Tibial artery (tissue), 4 donors: ENCODE results near the gene SHISA9.

Experiments used
- DNase-seq, 2 donors: peaks; one replicate each; pipeline ENCODE4 v3.0.0-alpha.2; 2019
- H3K27ac ChIP-seq, 2 donors: fragments of 200-600 bp; sonication (generic) in 1 of 2; 1 replicate in 1 of 2; 2 replicates in 1 of 2; pipeline ENCODE4 v1.5.1; 2018 to 2019; ENCODE audit warnings: mild to moderate bottlenecking in 1 of 2
- H3K27me3 ChIP-seq, 2 donors: fragments of 200-600 bp; sonication (generic) in 1 of 2; one replicate each; pipeline versions ENCODE4 v1.5.1 to v1.6.0; 2016 to 2019
- H3K36me3 ChIP-seq, 3 donors: fragments of 200-600 bp; sonication (generic) in 2 of 3; one replicate each; pipeline ENCODE4 v1.5.1; 2016 to 2019; ENCODE audit warnings: mild to moderate bottlenecking in 2 of 3
- H3K4me1 ChIP-seq, 4 donors: fragments of 200-600 bp; sonication (generic) in 2 of 4; 1 replicate in 3 of 4; 2 replicates in 1 of 4; pipeline ENCODE4 v1.5.1; 2016 to 2019
- H3K4me3 ChIP-seq, 2 donors: fragments of 200-600 bp; sonication (generic) in 1 of 2; 1 replicate in 1 of 2; 2 replicates in 1 of 2; pipeline ENCODE4 v1.5.1; 2018 to 2019; ENCODE audit warnings: mild to moderate bottlenecking in 2 of 2
- H3K9me3 ChIP-seq, 3 donors: fragments of 200-600 bp; sonication (generic) in 1 of 3; one replicate each; pipeline ENCODE4 v1.5.1; 2016 to 2019
- CTCF ChIP-seq, 2 experiments: fragments of 200-600 bp in 1 of 2; fragments of 450-650 bp in 1 of 2; IDR thresholded peaks; one replicate each; pipeline ENCODE4 v1.5.1; 2017 to 2019; ENCODE audit warnings: antibody characterized with exemption in 2 of 2, mild to moderate bottlenecking in 1 of 2, moderate library complexity in 1 of 2
- intact Hi-C: fragments of 100-400 bp; cut with DNase I; formaldehyde crosslinking; loops from one replicate; pipeline ENCODE4 v1.15.0; 2023; ENCODE audit warnings: low total_unique reads

SHISA9 gene

GRCh38 chr16:13238182-13238581, 336.8 kb downstream of the SHISA9 start:
- TF ChIP-seq CTCF (IDR thresholded peaks at IDR 0.05) = no peak
- no peak overlapping the region for H3K27ac ChIP-seq
- H3K4me3 ChIP-seq = no peak overlapping the region

GRCh38 chr16:13242201-13242600, 340.8 kb downstream of the SHISA9 start:
- DNase-seq = no peak
- no peak overlapping the region for H3K4me3 ChIP-seq
- no peaks in the 10 kb centered on the region for H3K9me3 ChIP-seq
- H3K27ac ChIP-seq = no peak overlapping the region
- H3K27me3 ChIP-seq = no peaks in the 10 kb centered on the region
- no peaks in the 10 kb centered on the region for H3K4me1 ChIP-seq
- TF ChIP-seq CTCF (IDR thresholded peaks at IDR 0.05) = no peak
- intact Hi-C loops = no loop called here
- no peaks in the 10 kb centered on the region for H3K36me3 ChIP-seq

More at GRCh38 chr16:13238182-13238581, 336.8 kb downstream of the SHISA9 start:
- H3K4me1 ChIP-seq = no peaks in the 10 kb centered on the region
- H3K9me3 ChIP-seq = peaks cover 0 to 2% (median 0%) of the 10 kb centered on the region in 3 donors
- intact Hi-C loops = loop anchor here (10.0 kb wide), 1 partner anchor 57 kb away; no protein-coding TSS in a partner anchor
- DNase-seq = no peak
- no peaks in the 10 kb centered on the region for H3K36me3 ChIP-seq
- H3K27me3 ChIP-seq = no peaks in the 10 kb centered on the region

DNA sequence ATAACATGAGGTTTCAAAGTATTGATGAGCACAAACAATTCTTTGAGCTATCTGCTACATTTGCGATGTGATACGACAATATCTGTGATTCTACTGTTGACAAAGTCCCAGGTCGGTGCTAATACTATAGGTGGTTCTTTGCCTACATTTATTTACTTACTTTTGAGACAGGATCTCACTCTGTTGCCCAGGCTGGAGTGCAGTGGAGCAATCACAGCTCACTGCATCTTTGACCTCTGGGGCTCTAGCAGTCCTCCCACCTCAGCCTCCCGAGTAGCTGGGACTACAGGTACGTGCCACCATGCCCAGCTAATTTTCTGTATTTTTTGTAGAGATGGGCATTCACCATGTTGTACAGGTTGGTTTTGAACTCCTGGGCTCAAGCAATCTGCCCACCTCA, 343.4 kb downstream of the SHISA9 start:
- no peaks in the 10 kb centered on the region for H3K4me1 ChIP-seq
- no peak overlapping the region for H3K27ac ChIP-seq
- H3K9me3 ChIP-seq = no peaks in the 10 kb centered on the region
- no peak overlapping the region for H3K4me3 ChIP-seq
- no peak for TF ChIP-seq CTCF (IDR thresholded peaks at IDR 0.05)
- no peaks in the 10 kb centered on the region for H3K36me3 ChIP-seq
- DNase-seq = no peak
- intact Hi-C loops = no loop called here
- H3K27me3 ChIP-seq = no peaks in the 10 kb centered on the region

DNA sequence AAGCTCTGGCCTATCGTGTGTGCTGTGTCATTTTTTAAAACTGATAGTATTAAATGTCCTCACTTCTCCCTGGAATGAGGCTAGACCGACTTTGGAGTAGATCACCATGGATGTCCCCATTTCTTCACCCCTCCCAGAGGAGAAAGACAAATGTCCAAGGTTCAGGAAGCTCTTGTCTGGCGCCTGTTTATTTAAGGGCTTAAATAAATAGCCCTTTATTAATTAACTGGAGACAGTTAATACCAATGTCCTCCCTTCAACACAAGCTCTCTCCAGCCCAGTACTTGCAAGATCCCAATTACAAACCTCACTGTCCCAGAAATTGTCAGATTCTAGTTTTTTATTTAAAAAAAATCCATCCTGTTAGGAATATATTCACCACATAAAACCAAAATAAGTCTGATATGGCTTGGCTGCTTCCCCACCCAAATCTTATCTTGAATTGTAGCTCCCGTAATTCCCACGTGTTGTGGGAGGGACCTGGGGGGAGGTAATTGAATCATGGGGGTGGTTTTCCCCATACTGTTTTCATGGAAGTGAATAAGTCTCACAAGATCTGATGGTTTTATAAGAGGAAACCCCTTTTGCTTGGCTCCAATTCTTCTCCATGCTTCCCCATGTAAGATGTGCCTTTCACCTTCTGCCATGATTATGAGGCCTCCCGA, 344.4 kb downstream of the SHISA9 start:
- no peak for TF ChIP-seq CTCF (IDR thresholded peaks at IDR 0.05)
- intact Hi-C loops = no loop called here
- Histone ChIP-seq H3K27ac (no peak overlapping the region), H3K4me1 (no peaks in the 10 kb centered on the region), H3K4me3 (no peak overlapping the region), H3K9me3 (no peaks in the 10 kb centered on the region), H3K27me3 (no peaks in the 10 kb centered on the region), H3K36me3 (no peaks in the 10 kb centered on the region)
- DNase-seq = no peak

DNA sequence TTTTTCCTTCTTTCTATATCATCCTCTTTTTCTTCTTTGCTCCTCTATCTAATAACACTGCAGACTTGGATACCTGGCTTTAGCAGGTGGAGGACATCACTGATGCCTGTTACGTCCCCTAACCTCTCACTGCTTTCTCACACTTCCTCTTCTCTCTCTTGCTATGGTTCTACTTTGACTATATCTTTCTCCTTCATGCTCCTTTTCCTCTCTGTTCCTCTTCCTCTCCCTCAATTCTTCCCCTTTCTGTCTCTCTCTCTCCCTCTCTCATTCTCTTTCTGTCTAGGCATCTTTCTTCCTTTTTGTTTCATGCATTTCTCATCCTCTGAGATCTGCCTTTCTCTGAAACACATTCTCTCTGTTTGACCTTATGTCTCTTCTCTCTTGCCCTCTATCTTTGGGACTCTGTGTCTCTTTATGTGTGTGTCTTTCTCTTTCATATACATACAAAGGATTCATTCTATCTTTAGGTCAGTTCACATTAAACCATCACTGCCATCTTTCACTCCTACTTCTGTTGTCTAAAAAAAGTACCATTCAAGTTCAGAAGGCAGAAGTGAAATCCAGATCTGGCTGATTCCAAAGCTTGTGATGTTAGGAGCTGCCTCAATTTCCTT, 353.7 kb downstream of the SHISA9 start:
- no peak for TF ChIP-seq CTCF (IDR thresholded peaks at IDR 0.05)
- no peaks in the 10 kb centered on the region for H3K27me3 ChIP-seq
- intact Hi-C loops = no loop called here

More for the DNA sequence above, 353.7 kb downstream of the SHISA9 start:
- no peaks in the 10 kb centered on the region for H3K36me3 ChIP-seq
- no peak overlapping the region for H3K4me3 ChIP-seq
- DNase-seq = no peak
- peaks cover 0 to 6% (median 0%) of the 10 kb centered on the region in 3 donors for H3K9me3 ChIP-seq
- no peaks in the 10 kb centered on the region for H3K4me1 ChIP-seq
- no peak overlapping the region for H3K27ac ChIP-seq
